Neural progenitor cell (in vitro differentiated cells): Measurements from ENCODE around the gene HIVEP2.

Source experiments
- EZH2 ChIP-seq: fragments of 200-600 bp; sonication (generic); IDR thresholded peaks from 2 replicates; pipeline ENCODE4 v1.6.1; 2017; ENCODE audit warnings: antibody characterized with exemption, mild to moderate bottlenecking, moderate library complexity
- EZH2phosphoT487 ChIP-seq: fragments of 200-600 bp; sonication (generic); IDR thresholded peaks from 2 replicates; pipeline ENCODE4 v1.6.1; 2017; ENCODE audit warnings: antibody characterized with exemption
- TF ChIP-seq, protein P1 (sequence below): fragments of 200-600 bp; sonication (generic); IDR thresholded peaks from 2 replicates; pipeline ENCODE4 v1.5.1; 2017; ENCODE audit warnings: antibody characterized with exemption, mild to moderate bottlenecking

DNA sequence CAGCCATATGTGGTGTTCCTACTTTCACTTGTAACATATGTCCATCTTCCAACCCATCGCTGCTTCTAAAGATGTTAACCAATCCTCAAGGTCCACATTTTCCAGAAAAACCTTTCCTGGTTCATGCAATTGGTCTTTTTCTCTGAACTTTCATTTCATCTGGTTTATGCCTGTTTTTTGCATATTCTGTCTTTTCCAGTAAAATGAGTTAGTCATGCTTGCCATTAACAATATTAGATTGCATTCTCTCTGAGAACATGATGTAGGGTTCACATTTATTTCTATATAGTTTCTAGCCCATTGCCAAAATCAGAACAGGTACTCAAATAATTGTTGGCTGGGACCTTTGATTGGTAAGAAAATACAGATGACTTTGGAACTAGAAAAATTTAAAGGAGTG is 36.7 kb downstream of the HIVEP2 start:
- TF ChIP-seq, protein P1, sequence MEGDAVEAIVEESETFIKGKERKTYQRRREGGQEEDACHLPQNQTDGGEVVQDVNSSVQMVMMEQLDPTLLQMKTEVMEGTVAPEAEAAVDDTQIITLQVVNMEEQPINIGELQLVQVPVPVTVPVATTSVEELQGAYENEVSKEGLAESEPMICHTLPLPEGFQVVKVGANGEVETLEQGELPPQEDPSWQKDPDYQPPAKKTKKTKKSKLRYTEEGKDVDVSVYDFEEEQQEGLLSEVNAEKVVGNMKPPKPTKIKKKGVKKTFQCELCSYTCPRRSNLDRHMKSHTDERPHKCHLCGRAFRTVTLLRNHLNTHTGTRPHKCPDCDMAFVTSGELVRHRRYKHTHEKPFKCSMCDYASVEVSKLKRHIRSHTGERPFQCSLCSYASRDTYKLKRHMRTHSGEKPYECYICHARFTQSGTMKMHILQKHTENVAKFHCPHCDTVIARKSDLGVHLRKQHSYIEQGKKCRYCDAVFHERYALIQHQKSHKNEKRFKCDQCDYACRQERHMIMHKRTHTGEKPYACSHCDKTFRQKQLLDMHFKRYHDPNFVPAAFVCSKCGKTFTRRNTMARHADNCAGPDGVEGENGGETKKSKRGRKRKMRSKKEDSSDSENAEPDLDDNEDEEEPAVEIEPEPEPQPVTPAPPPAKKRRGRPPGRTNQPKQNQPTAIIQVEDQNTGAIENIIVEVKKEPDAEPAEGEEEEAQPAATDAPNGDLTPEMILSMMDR = no peak
- TF ChIP-seq EZH2 (no peak), EZH2phosphoT487 (no peak)
